A673 (cell line): ENCODE results near the gene NPPB.

Experiments used
- EZH2 ChIP-seq: fragments of 200-600 bp; sonication (generic); IDR thresholded peaks from 2 replicates; pipeline ENCODE4 v1.6.1; 2017; ENCODE audit warnings: borderline replicate concordance, low read depth, mild to moderate bottlenecking, mixed read lengths, antibody characterized with exemption, low read length; ENCODE audit not compliant: poor library complexity, severe bottlenecking
- TF ChIP-seq, protein P1 (sequence below): fragments of 300-800, 200-600 bp; sonication (generic); conservative IDR thresholded peaks from 2 replicates; pipeline ENCODE4 v1.5.1; 2017; ENCODE audit warnings: low read depth, mild to moderate bottlenecking, antibody characterized with exemption, low read length, moderate library complexity, mixed read lengths

DNA sequence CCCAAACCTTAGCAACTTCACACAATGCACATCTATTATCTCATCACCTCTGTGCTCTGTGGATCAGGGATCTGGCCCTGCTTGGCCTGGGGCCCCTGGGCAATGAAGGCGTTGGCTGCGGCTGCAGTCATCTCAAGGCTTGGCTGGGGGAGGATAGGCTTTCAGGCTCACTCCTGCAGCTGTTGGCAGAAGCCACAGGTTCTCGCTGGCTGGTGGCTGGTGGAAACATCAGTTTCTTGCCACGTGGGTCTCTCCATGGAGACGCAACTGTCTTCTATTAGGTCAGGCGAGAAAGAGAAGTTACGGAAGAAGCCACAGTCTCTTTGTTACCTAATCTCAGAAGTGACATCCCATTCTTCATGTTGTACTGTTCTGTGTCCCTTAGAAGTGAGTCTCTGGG is 7.6 kb downstream of the NPPB start:
- TF ChIP-seq, protein P1, sequence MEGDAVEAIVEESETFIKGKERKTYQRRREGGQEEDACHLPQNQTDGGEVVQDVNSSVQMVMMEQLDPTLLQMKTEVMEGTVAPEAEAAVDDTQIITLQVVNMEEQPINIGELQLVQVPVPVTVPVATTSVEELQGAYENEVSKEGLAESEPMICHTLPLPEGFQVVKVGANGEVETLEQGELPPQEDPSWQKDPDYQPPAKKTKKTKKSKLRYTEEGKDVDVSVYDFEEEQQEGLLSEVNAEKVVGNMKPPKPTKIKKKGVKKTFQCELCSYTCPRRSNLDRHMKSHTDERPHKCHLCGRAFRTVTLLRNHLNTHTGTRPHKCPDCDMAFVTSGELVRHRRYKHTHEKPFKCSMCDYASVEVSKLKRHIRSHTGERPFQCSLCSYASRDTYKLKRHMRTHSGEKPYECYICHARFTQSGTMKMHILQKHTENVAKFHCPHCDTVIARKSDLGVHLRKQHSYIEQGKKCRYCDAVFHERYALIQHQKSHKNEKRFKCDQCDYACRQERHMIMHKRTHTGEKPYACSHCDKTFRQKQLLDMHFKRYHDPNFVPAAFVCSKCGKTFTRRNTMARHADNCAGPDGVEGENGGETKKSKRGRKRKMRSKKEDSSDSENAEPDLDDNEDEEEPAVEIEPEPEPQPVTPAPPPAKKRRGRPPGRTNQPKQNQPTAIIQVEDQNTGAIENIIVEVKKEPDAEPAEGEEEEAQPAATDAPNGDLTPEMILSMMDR: no peak
- TF ChIP-seq EZH2: no peak
